ENCODE data around the gene RAB8B. TPM values are rescaled to one million over a fixed set of nuclear protein-coding genes. Genes with fewer than 3 reads are reported as not detected.

The RAB8B gene
- total RNA-seq, 1 experiment from 2014 or later = 33.8 TPM

GRCh38 chr15:63283126-63283525, 93.7 kb downstream of the RAB8B start:
- Mint-ChIP-seq H3K27ac (no peak overlapping the region), H3K27me3 (ENCODE audit: low read depth) (peaks cover 2% of the 10 kb centered on the region; the same call in 1 of the 2 replicates), H3K4me3 (no peak overlapping the region), H3K36me3 (ENCODE audit: insufficient read depth in 1 of 3, low read depth in 3 of 3) (peaks cover 1 to 17% (median 17%) of the 10 kb centered on the region in 3 experiments; a peak in 5 of 7 replicates), H3K4me1 (peaks cover 3 to 6% of the 10 kb centered on the region in 2 experiments), H3K9me3 (no peaks in the 10 kb centered on the region)
- Histone ChIP-seq H4K20me1 (ENCODE audit: control insufficient read depth, insufficient read depth, insufficient read length) (no peaks in the 10 kb centered on the region), H2BK20ac (ENCODE audit: low read depth, low read length, poor library complexity, severe bottlenecking) (no peak overlapping the region), H3K79me2 (ENCODE audit: insufficient read depth, low read length) (no peaks in the 10 kb centered on the region), H3K23me2 (ENCODE audit: insufficient read length, low read depth, low read length, poor library complexity, severe bottlenecking) (peaks cover 2% of the 10 kb centered on the region), H4K8ac (replicated peaks; ENCODE audit: insufficient read length, low read depth, low read length) (no peak overlapping the region), H3K4me2 (ENCODE audit: insufficient read depth, insufficient read length, low read length) (no peak overlapping the region), H3K18ac (ENCODE audit: insufficient read length, low read depth, low read length) (no peak overlapping the region), H4K5ac (ENCODE audit: insufficient read length, low read depth, low read length) (no peak overlapping the region), H3T11ph (ENCODE audit: low read length) (no peak overlapping the region), H2AK5ac (ENCODE audit: insufficient read length, low read length) (no peak overlapping the region), H3K79me1 (ENCODE audit: insufficient read depth, low read depth, low read length, poor library complexity, severe bottlenecking) (no peaks in the 10 kb centered on the region), H3K56ac (ENCODE audit: insufficient read length, low read depth, low read length) (no peak overlapping the region), H3K27ac (ENCODE audit: insufficient read length, low read depth, low read length) (no peak overlapping the region), H2BK120ac (ENCODE audit: low read depth, low read length, poor library complexity, severe bottlenecking) (no peak overlapping the region), H2BK5ac (ENCODE audit: insufficient read length, low read length) (no peak overlapping the region), H2BK12ac (ENCODE audit: insufficient read length, low read depth, low read length) (no peak overlapping the region), H3K9ac (ENCODE audit: extremely low read depth, insufficient read length, low read length) (no peak overlapping the region), H3K27me3 (ENCODE audit: insufficient read depth, low read length) (no peaks in the 10 kb centered on the region), H3K14ac (ENCODE audit: insufficient read depth, low read length) (no peak overlapping the region), H2BK15ac (ENCODE audit: low read depth, low read length) (no peak overlapping the region), H3K4ac (ENCODE audit: low read depth, low read length) (no peak overlapping the region), H3K4me1 (ENCODE audit: insufficient read depth, low read length) (no peaks in the 10 kb centered on the region), H2AFZ (ENCODE audit: low read length) (no peak overlapping the region), H4K91ac (ENCODE audit: insufficient read length, low read depth, low read length) (no peak overlapping the region), H3K9me3 (ENCODE audit: control insufficient read depth, low read depth, low read length) (no peaks in the 10 kb centered on the region), H3K23ac (ENCODE audit: insufficient read length, low read depth, low read length) (no peak overlapping the region)
- TF ChIP-seq, protein P1, sequence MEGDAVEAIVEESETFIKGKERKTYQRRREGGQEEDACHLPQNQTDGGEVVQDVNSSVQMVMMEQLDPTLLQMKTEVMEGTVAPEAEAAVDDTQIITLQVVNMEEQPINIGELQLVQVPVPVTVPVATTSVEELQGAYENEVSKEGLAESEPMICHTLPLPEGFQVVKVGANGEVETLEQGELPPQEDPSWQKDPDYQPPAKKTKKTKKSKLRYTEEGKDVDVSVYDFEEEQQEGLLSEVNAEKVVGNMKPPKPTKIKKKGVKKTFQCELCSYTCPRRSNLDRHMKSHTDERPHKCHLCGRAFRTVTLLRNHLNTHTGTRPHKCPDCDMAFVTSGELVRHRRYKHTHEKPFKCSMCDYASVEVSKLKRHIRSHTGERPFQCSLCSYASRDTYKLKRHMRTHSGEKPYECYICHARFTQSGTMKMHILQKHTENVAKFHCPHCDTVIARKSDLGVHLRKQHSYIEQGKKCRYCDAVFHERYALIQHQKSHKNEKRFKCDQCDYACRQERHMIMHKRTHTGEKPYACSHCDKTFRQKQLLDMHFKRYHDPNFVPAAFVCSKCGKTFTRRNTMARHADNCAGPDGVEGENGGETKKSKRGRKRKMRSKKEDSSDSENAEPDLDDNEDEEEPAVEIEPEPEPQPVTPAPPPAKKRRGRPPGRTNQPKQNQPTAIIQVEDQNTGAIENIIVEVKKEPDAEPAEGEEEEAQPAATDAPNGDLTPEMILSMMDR (conservative IDR thresholded peaks at IDR 0.05) = no peak
- no CpG with 5 or more reads among the region's 9 CpGs for WGBS (ENCODE audit: extremely low coverage, insufficient read length, low lambda C conversion rate)
- no peak for DNase-seq

All from H9 (cell line).